Mesenteric fat pad (tissue), 1 donor: ENCODE data around the gene OCSTAMP. TPM values are rescaled to one million over a fixed set of nuclear protein-coding genes. Genes with fewer than 3 reads are reported as not detected.

Experiments
- DNase-seq: peaks from one replicate; pipeline ENCODE4 v3.0.0-alpha.2; 2020; ENCODE audit warnings: low spot score
- total RNA-seq: library from RNA; stranded (reverse); fragmentation: NEBNext Ultra II Directional; extraction: Animal tissue kit (Norgen Biotek cat#: 25700); gene quantifications from one replicate; pipeline ENCODE4 v1.2.1, GENCODE V29; 2021
- donor health status: DM: yes; HTN: yes; CAD: no.

Gene OCSTAMP
- total RNA-seq, 1 donor from 2014 or later = not detected

GRCh38 chr20:46520976-46521579 lies 29.4 kb downstream of the OCSTAMP start:
- DNase-seq = no peak

GRCh38 chr20:46520540-46520939 lies 29.9 kb downstream of the OCSTAMP start:
- no peak for DNase-seq

- no peak for DNase-seq
These were observed 30.9 kb downstream of the OCSTAMP start for GRCh38 chr20:46519471-46520068.

DNA sequence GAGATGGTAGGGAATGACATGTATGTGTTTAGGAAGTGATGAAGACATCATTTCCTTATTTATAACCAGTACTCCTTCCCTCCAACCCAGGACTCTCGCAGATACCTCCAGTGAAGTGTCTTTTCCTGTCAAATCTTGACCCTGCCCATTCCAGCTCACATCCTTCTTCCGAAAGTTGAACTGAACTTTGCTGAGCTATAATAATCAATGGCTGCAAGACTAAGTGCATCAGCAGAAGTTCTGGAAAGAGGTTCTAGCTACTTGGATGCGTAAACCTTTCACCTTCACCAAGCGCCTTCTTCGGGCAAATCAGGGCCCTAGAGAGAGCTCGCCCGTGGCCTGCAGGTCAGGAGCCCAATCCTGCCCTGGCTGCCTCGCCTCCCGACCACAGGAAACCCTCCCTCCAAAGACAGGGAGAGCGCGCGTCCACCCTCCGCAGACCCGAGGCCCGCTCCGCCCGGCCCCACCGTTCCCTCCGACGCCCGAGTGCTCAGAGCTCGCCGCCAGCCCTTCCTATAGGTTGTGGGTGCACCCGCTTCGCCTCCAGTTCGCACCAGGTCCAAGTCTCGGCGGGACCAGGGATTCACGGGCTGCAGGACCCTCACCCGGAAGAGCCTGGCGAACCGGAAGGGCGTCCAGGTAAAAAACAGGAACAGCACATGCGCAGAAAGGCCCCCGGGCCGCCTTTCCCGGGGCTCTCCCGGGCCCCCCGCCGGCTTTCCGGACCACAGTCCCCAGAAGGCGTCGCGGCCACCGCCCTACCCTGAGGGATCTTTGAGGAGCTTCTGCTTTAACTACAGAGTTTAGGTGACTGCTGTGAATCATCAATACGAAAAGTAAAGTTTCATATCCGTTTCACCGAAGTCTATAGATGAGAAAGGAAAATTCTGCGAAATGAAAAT lies 37.3 kb downstream of the OCSTAMP start, which contains the start of gene ZNF334:
Gene ZNF334 (minus strand): TSS at position 617 of the 902 bp plus-strand sequence. CDS start 1,457 bp downstream, outside the sequence.
- DNase-seq = no peak

DNA sequence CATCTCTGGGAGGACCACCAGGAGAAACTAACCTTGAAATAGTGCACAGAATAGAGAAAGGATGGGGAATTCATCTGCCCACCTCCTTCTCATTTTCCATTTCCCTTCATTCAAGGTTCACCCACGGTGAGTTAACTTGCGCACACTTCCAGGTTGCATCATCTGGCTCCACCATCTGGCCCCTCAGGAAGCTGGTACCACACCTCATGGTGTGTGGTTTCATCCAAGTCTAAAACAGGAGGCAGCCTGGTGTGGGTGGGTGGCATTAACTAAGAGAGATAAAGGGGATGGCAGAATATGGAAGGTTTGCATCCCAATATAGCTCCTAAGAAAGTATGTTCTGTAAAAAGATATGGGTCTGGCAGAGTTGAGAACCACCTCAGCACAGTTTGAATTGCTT lies 40.9 kb downstream of the OCSTAMP start:
- no peak for DNase-seq

GRCh38 chr20:46507760-46508407 lies 42.6 kb downstream of the OCSTAMP start:
- DNase-seq = no peak

GRCh38 chr20:46505506-46505905 lies 44.9 kb downstream of the OCSTAMP start:
- DNase-seq = no peak

GRCh38 chr20:46501961-46502360 lies 48.5 kb downstream of the OCSTAMP start:
- no peak for DNase-seq

GRCh38 chr20:46501337-46501942 lies 49.0 kb downstream of the OCSTAMP start:
- DNase-seq = no peak

- DNase-seq = no peak
These were observed 56.4 kb downstream of the OCSTAMP start for GRCh38 chr20:46494077-46494476.

DNA sequence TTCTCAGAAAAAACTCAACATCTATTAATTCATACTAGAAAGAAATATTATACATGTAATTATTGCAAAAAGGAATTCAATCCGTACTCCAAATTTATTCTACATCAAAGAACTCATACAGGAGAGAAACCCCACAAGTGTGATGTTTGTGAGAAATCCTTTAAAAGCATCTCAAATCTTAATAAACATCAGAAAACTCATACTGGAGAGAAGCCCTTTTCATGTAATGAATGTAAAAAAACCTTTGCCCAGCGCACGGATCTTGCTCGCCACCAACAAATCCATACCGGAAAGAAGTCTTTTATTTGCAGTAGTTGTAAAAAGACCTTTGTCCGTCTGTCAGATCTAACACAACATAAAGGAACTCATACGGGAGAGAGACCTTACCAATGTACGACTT lies 59.1 kb downstream of the OCSTAMP start:
- no peak for DNase-seq

Other genes starting within 250 kb of the OCSTAMP start
- 0.35 TPM for gene CDH22, start 242.2 kb downstream of the OCSTAMP start, total RNA-seq
- 62.1 TPM for gene ELMO2, start 144.0 kb downstream of the OCSTAMP start, total RNA-seq
- gene ZNF334, start 37.1 kb downstream of the OCSTAMP start, total RNA-seq = 0.90 TPM
- 1.5 TPM for gene SLC13A3, start 100.8 kb upstream of the OCSTAMP start, total RNA-seq
- 9.9 TPM for gene TP53RK, start 138.8 kb upstream of the OCSTAMP start, total RNA-seq
- gene SLC2A10, start 159.0 kb upstream of the OCSTAMP start, total RNA-seq = 13.1 TPM